NCI-H1417 treated with DMSO at 0.1 percent for 48 hours (cell line): ENCODE data around the gene CLDN12.

Source experiments
- DNase-seq: peaks from one replicate; lab custom pipeline; 2025; lab: John Stamatoyannopoulos, UW

The CLDN12 gene

GRCh38 chr7:90403174-90404113, at the start of gene CLDN12:
TSS of gene CLDN12 (plus strand) at chr7:90403461. CDS start at chr7:90412677, 9,216 bp downstream.
- DNase-seq, result peak; percentile 81

- DNase-seq, result no peak
Observed at GRCh38 chr7:90383422-90383821, 19.8 kb upstream of the CLDN12 start.

GRCh38 chr7:90383861-90384260, 19.4 kb upstream of the CLDN12 start:
- DNase-seq, result no peak

- no peak for DNase-seq
Observed at GRCh38 chr7:90384433-90384832, 18.8 kb upstream of the CLDN12 start.

GRCh38 chr7:90387470-90388240, 15.6 kb upstream of the CLDN12 start:
- DNase-seq, result no peak

- DNase-seq, result no peak
Observed at GRCh38 chr7:90390926-90391325, 12.3 kb upstream of the CLDN12 start.

- no peak for DNase-seq
Observed at GRCh38 chr7:90391488-90391887, 11.8 kb upstream of the CLDN12 start.

GRCh38 chr7:90396420-90396819, 6.8 kb upstream of the CLDN12 start:
- no peak for DNase-seq

- no peak for DNase-seq
Observed at GRCh38 chr7:90401989-90402388, 1.3 kb upstream of the CLDN12 start.

- DNase-seq, result no peak
Observed at GRCh38 chr7:90402785-90403173, 482 bp upstream of the CLDN12 start.

- no peak for DNase-seq
Observed at GRCh38 chr7:90404777-90405176, 1.5 kb downstream of the CLDN12 start.

GRCh38 chr7:90407484-90407821, 4.2 kb downstream of the CLDN12 start:
- no peak for DNase-seq

GRCh38 chr7:90408142-90408541, 4.9 kb downstream of the CLDN12 start:
- DNase-seq, result no peak

- DNase-seq, result no peak
Observed at GRCh38 chr7:90409667-90410066, 6.4 kb downstream of the CLDN12 start.

- no peak for DNase-seq
Observed at GRCh38 chr7:90411510-90411909, 8.2 kb downstream of the CLDN12 start.

- DNase-seq, result no peak
Observed at GRCh38 chr7:90412458-90413184, 9.4 kb downstream of the CLDN12 start.

- no peak for DNase-seq
Observed at GRCh38 chr7:90413185-90413528, 9.9 kb downstream of the CLDN12 start.

GRCh38 chr7:90421651-90422050, 18.4 kb downstream of the CLDN12 start:
- DNase-seq, result no peak

GRCh38 chr7:90424720-90425119, 21.5 kb downstream of the CLDN12 start:
- DNase-seq, result no peak

- DNase-seq, result no peak
Observed at GRCh38 chr7:90425376-90425775, 22.1 kb downstream of the CLDN12 start.

- DNase-seq, result no peak
Observed at GRCh38 chr7:90430614-90431460, 27.6 kb downstream of the CLDN12 start.

GRCh38 chr7:90432752-90433151, 29.5 kb downstream of the CLDN12 start:
- DNase-seq, result no peak
